Testis (tissue), 3 donors: ENCODE measurements around the gene NPFF. TPM values are rescaled to one million over a fixed set of nuclear protein-coding genes. Genes with fewer than 3 reads are reported as not detected.

ENCODE experiments used
- DNase-seq: peaks from one replicate; pipeline ENCODE4 v3.0.0-alpha.2; 2019
- H3K27ac ChIP-seq, 2 donors: fragments of 200-600 bp; sonication (generic); one replicate each; pipeline ENCODE4 v1.5.1; 2019
- H3K27me3 ChIP-seq: fragments of 200-600 bp; sonication (generic); one replicate; pipeline ENCODE4 v1.5.1; 2019
- H3K36me3 ChIP-seq: fragments of 200-600 bp; sonication (generic); one replicate; pipeline ENCODE4 v1.5.1; 2017; ENCODE audit warnings: low read depth; ENCODE audit errors: missing control alignments
- H3K4me1 ChIP-seq: fragments of 200-600 bp; sonication (generic); one replicate; pipeline ENCODE4 v1.5.1; 2019
- H3K4me3 ChIP-seq, 2 donors: fragments of 200-600 bp; sonication (generic); one replicate each; pipeline ENCODE4 v1.5.1; 2017 to 2019
- H3K9me3 ChIP-seq: fragments of 200-600 bp; sonication (generic); one replicate; pipeline ENCODE4 v1.5.1; 2017
- POLR2A ChIP-seq: fragments of 450-650 bp; IDR thresholded peaks from one replicate; pipeline ENCODE4 v1.6.1; 2017; ENCODE audit warnings: antibody characterized with exemption, mild to moderate bottlenecking, moderate library complexity
- WGBS, 2 donors: methylation state at CpG; one replicate each; pipeline ENCODE4 v1.1.5; 2018; 5-methylcytosine and 5-hydroxymethylcytosine counted together
- intact Hi-C: fragments of 100-400 bp; cut with DNase I; formaldehyde crosslinking; loops from one replicate; pipeline ENCODE4 v1.15.1; 2023; ENCODE audit warnings: low total_unique reads
- polyA plus RNA-seq: library from polyadenylated mRNA; stranded (reverse); fragments of 350-450 nt; fragmentation: Illumina TruSeq; extraction: RNeasy Lipid Tissue Mini Kit (QIAGEN cat#74804); gene quantifications from one replicate; pipeline ENCODE4 v1.2.3, GENCODE V29; 2014; ENCODE audit warnings: low read depth, low replicate concordance; ENCODE audit not compliant: insufficient read depth
- total RNA-seq, 2 donors: library from RNA; depleted of rRNA; stranded (reverse); fragments of >200 nt; gene quantifications; one replicate each; pipeline ENCODE4 v1.2.3, GENCODE V29; 2016
- TF ChIP-seq, protein P1 (sequence below), 3 experiments: fragments of 450-650 bp in 2 of 3; fragments of 200-600 bp in 1 of 3; sonication (generic) in 1 of 3; IDR thresholded peaks; one replicate each; pipeline ENCODE4 v1.5.1; 2016 to 2019; ENCODE audit warnings: antibody characterized with exemption in 3 of 3, mild to moderate bottlenecking in 2 of 3, moderate library complexity in 1 of 3

NPFF gene
- total and polyA plus RNA-seq, 3 donors from 2014 or later, result 1.2 TPM; not detected in 2

GRCh38 chr12:53496752-53497032 is 10.6 kb downstream of the NPFF start:
- DNase-seq, result no peak
- WGBS, 2 donors, result 77 to 89% methylated on average over 1 of the region's 1 CpG
- intact Hi-C loops, result no loop called here
- H3K9me3 ChIP-seq, result no peaks in the 10 kb centered on the region
- H3K27me3 ChIP-seq, result no peaks in the 10 kb centered on the region
- no peaks in the 10 kb centered on the region for H3K36me3 ChIP-seq
- peak overlapping the region in 1 of 2 donors; percentile 68 for H3K27ac ChIP-seq
- no peak overlapping the region for H3K4me3 ChIP-seq
- peaks cover 45% of the 10 kb centered on the region for H3K4me1 ChIP-seq
- TF ChIP-seq, protein P1, sequence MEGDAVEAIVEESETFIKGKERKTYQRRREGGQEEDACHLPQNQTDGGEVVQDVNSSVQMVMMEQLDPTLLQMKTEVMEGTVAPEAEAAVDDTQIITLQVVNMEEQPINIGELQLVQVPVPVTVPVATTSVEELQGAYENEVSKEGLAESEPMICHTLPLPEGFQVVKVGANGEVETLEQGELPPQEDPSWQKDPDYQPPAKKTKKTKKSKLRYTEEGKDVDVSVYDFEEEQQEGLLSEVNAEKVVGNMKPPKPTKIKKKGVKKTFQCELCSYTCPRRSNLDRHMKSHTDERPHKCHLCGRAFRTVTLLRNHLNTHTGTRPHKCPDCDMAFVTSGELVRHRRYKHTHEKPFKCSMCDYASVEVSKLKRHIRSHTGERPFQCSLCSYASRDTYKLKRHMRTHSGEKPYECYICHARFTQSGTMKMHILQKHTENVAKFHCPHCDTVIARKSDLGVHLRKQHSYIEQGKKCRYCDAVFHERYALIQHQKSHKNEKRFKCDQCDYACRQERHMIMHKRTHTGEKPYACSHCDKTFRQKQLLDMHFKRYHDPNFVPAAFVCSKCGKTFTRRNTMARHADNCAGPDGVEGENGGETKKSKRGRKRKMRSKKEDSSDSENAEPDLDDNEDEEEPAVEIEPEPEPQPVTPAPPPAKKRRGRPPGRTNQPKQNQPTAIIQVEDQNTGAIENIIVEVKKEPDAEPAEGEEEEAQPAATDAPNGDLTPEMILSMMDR (IDR thresholded peaks at IDR 0.05), result no peak
- no peak for TF ChIP-seq POLR2A

GRCh38 chr12:53495903-53496751 is 11.2 kb downstream of the NPFF start:
- Histone ChIP-seq H3K27me3 (no peaks in the 10 kb centered on the region), H3K4me3 (no peak overlapping the region), H3K27ac (peak overlapping the region; percentile 15 to 68), H3K4me1 (peaks cover 44% of the 10 kb centered on the region), H3K9me3 (no peaks in the 10 kb centered on the region), H3K36me3 (no peaks in the 10 kb centered on the region)
- 40 to 53% methylated on average over 3 to 5 of the region's 5 CpGs for WGBS, 2 donors
- DNase-seq, result peak; percentile 78
- TF ChIP-seq, protein P1 (IDR thresholded peaks at IDR 0.05), result no peak
- no peak for TF ChIP-seq POLR2A
- intact Hi-C loops, result no loop called here

- Histone ChIP-seq H3K4me3 (peak overlapping the region; percentile 57 to 75), H3K4me1 (peaks cover 41% of the 10 kb centered on the region), H3K9me3 (no peaks in the 10 kb centered on the region), H3K27me3 (no peaks in the 10 kb centered on the region), H3K27ac (peak overlapping the region; percentile 83 to 89), H3K36me3 (no peaks in the 10 kb centered on the region)
- DNase-seq, result no peak
- intact Hi-C loops, result no loop called here
- 15 to 20% methylated on average over 10 to 11 of the region's 11 CpGs for WGBS, 2 donors
- TF ChIP-seq POLR2A, result no peak
- TF ChIP-seq, protein P1 (IDR thresholded peaks at IDR 0.05), result no peak
These were observed 13.5 kb downstream of the NPFF start for GRCh38 chr12:53493610-53494391.

DNA sequence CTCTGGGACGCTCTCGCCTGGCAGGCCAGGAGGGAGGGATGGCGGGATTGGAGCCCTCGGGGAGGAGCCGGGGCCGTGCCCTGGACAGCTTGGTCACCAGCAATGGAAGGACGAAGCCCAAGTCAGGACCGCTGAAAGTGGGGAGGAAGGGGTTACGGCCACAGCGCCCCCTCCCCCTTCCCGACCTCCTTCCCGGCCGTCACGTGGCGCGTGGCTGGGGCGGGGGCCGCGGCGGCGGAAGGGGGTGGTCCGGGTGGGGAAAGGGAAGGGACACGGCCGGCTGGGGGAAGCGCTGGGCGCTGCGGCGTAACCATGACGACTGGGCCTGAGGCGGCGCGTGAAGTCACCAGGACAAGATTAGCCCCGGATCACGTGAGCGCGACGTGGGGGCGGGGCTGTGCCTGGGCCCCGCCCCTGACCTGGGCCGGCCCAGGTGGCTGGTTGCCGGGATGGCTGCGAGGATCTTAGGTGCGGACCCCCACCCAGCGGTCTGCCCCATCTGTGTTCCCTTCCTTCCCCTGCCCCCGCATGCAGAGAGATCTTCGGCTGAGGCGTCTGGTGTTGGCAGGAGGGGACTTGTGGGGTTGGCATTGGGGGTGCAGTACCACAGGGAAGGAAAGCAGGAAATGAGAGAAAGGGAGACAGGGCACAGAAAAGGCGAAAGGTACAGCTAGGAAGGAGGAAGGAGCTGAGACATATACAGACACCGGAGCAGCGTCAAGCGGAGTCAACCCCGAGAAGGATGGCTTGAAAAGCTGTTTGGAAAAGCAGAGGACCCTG is 14.3 kb downstream of the NPFF start:
- no peaks in the 10 kb centered on the region for H3K27me3 ChIP-seq
- TF ChIP-seq, protein P1 (IDR thresholded peaks at IDR 0.05), result no peak
- TF ChIP-seq POLR2A, result peak; percentile 39
- intact Hi-C loops, result no loop called here
- WGBS, 2 donors, result 2% methylated on average over 20 to 52 of the region's 52 CpGs
- DNase-seq, result peak; percentile 98
- H3K4me3 ChIP-seq, result peak overlapping the region; percentile 57 to 75
- peak overlapping the region; percentile 83 to 89 for H3K27ac ChIP-seq
- peaks cover 34% of the 10 kb centered on the region for H3K4me1 ChIP-seq
- no peaks in the 10 kb centered on the region for H3K36me3 ChIP-seq
- no peaks in the 10 kb centered on the region for H3K9me3 ChIP-seq
